ENCODE data around the gene NETO2.
A peak's percentile ranks its signal among the peaks of the same experiment; 100 is the strongest.
"Not testable (repeated sequence)": the region's sequence is repeated elsewhere in the genome, so short reads cannot be mapped to it uniquely, and the experiment has no call there.

NETO2 gene

DNA sequence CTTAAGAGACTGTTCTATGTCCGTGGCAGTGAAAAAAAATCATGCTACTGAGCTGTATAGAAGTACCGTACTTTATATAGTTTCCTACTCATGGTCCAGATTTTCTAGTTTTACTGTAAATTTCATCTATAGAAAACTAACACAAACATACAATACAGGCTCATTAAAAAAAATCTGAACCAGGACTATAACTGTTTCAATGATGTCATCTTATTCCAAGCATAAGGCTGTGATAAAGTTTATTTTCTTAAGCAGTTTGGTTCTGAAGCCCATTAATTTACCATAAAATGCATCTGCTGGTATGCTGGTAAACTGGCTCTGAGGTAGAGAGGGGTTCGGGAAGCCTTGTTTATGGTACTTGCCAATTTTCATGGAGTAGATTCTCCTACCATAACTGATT is 16.7 kb upstream of the NETO2 start:
- H3K27ac ChIP-seq: no peak overlapping the region
- TF ChIP-seq ZFX (IDR thresholded peaks at IDR 0.05): no peak
- TF ChIP-seq, protein P1, sequence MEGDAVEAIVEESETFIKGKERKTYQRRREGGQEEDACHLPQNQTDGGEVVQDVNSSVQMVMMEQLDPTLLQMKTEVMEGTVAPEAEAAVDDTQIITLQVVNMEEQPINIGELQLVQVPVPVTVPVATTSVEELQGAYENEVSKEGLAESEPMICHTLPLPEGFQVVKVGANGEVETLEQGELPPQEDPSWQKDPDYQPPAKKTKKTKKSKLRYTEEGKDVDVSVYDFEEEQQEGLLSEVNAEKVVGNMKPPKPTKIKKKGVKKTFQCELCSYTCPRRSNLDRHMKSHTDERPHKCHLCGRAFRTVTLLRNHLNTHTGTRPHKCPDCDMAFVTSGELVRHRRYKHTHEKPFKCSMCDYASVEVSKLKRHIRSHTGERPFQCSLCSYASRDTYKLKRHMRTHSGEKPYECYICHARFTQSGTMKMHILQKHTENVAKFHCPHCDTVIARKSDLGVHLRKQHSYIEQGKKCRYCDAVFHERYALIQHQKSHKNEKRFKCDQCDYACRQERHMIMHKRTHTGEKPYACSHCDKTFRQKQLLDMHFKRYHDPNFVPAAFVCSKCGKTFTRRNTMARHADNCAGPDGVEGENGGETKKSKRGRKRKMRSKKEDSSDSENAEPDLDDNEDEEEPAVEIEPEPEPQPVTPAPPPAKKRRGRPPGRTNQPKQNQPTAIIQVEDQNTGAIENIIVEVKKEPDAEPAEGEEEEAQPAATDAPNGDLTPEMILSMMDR (conservative IDR thresholded peaks at IDR 0.05): no peak

DNA sequence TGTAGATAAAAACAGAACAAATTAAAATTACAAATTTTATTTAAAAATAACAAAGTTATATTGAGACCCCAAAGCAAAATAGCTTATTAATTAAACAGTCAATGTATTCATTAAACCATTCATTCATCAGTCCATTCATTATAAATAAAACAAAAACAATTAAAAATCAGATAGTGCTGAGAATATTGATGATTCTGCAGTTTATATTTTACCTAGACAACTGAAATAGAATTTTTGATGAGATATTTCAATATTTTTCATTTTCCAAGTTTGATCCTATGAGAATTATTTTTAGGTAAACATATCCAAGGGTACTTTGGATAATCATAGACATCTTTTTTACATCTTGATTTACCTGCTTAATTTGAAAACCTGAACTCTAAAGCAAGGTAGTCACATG is 15.2 kb upstream of the NETO2 start:
- no peak overlapping the region for H3K27ac ChIP-seq
- TF ChIP-seq ZFX (IDR thresholded peaks at IDR 0.05): no peak
- TF ChIP-seq, protein P1 (conservative IDR thresholded peaks at IDR 0.05): no peak

DNA sequence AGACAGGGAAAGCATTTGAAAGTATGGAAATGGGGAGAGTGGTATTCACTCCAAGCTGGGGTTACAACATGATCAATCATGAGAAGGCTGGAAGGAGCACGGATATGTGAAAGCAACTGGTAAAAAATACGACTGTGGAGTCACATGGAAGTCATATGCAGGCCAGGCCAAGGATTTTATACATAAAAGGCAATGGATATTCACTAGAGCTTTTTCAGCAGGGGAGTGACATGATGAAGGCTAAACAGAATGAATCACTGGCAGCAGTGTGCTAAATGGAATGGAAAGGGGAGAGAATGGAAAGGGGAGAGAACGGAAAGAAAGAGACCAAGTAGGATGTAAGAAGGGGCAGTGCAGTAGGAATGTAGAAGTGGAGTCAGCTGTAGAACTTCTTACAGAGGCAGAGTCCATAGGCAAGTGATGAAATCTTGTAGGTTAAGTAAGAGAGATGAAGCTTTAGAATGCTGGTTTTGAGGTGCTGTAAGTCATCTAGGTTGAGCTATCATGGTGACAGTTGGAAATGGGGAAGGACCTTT is 13.0 kb upstream of the NETO2 start:
- H3K27ac ChIP-seq: no peak overlapping the region
- TF ChIP-seq, protein P1 (conservative IDR thresholded peaks at IDR 0.05): no peak
- TF ChIP-seq ZFX (IDR thresholded peaks at IDR 0.05): no peak

DNA sequence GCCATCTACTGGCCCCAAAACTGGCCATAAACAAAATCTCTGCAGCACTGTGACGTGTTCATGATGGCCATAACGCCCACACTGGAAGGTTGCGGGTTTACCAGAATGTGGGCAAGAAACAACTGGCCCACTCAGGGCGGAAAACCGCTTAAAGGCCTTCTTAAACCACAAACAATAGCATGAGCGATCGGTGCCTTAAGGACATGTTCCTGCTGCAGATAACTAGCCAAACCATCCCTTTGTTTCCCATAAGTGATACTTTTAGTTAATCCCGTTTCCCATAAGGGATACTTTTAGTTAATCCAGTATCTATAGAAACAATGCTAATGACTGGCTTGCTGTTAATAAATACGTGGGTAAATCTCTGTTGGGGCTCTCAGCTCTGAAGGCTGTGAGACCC is 8.8 kb upstream of the NETO2 start:
- H3K27ac ChIP-seq: not testable (repeated sequence)

DNA sequence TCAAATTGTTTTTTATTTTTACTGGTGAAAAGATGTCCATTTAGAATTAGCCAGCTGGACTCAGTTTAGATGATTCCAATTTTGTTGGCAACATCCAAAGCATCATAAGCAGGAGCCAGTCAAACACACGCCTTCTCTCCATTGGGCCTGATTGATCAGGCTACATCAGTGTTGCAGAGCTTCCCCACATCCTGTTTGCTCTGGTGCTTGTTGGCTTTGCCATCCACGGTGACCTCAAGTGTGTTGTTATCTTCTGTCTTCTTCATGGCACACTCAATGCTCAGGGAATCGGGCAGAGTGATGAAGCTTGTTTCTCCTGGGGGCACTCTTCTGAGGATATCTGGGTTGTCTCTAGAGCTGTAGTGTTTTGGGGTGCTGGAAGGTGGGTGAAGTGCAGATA is 6.3 kb upstream of the NETO2 start:
- no peak for TF ChIP-seq ZFX (IDR thresholded peaks at IDR 0.05)
- TF ChIP-seq, protein P1 (conservative IDR thresholded peaks at IDR 0.05): no peak

GRCh38 chr16:47144559-47144877 is 773 bp upstream of the NETO2 start:
- peak overlapping the region; percentile 90 for H3K27ac ChIP-seq
- TF ChIP-seq, protein P1 (conservative IDR thresholded peaks at IDR 0.05): no peak
- no peak for TF ChIP-seq ZFX (IDR thresholded peaks at IDR 0.05)

More for the DNA sequence above, 6.3 kb upstream of the NETO2 start:
- no peak overlapping the region for H3K27ac ChIP-seq

- peak; percentile 74 for TF ChIP-seq ZFX (IDR thresholded peaks at IDR 0.05)
- TF ChIP-seq, protein P1 (conservative IDR thresholded peaks at IDR 0.05): peak; percentile 88
- H3K27ac ChIP-seq: peak overlapping the region; percentile 90
Observed at GRCh38 chr16:47142821-47143676, 696 bp downstream of the NETO2 start.

- peak overlapping the region; percentile 90; the same call in 1 of the 2 replicates for H3K27ac ChIP-seq
- TF ChIP-seq, protein P1 (conservative IDR thresholded peaks at IDR 0.05): no peak
- TF ChIP-seq ZFX (IDR thresholded peaks at IDR 0.05): no peak
Observed at GRCh38 chr16:47142486-47142820, 1.3 kb downstream of the NETO2 start.
